ENCODE data around the gene CARD10.

The CARD10 gene

GRCh38 chr22:37519268-37520195 is at the start of gene CARD10:
Gene CARD10 (minus strand): TSS chr22:37519415. CDS start chr22:37519200, 215 bp downstream.
- no peak for DNase-seq (ENCODE audit: low read depth)

GRCh38 chr22:37568448-37569008 is 49.3 kb upstream of the CARD10 start:
- DNase-seq (ENCODE audit: low read depth), result no peak

GRCh38 chr22:37568012-37568411 is 48.8 kb upstream of the CARD10 start:
- DNase-seq (ENCODE audit: low read depth), result no peak

- no peak for DNase-seq (ENCODE audit: low read depth)
Observed at GRCh38 chr22:37566903-37567798, 47.9 kb upstream of the CARD10 start.

GRCh38 chr22:37566329-37566837 is 47.2 kb upstream of the CARD10 start:
- no peak for DNase-seq (ENCODE audit: low read depth)

- no peak for DNase-seq (ENCODE audit: low read depth)
Observed at GRCh38 chr22:37565830-37566229, 46.6 kb upstream of the CARD10 start.

GRCh38 chr22:37564111-37564711 is 45.0 kb upstream of the CARD10 start:
- DNase-seq (ENCODE audit: low read depth), result no peak

- peak; percentile 84 for DNase-seq (ENCODE audit: low read depth)
Observed at GRCh38 chr22:37563153-37564081, 44.2 kb upstream of the CARD10 start.

- no peak for DNase-seq (ENCODE audit: low read depth)
Observed at GRCh38 chr22:37562049-37562875, 43.0 kb upstream of the CARD10 start.

- peak; percentile 55 for DNase-seq (ENCODE audit: low read depth)
Observed at GRCh38 chr22:37561212-37562048, 42.2 kb upstream of the CARD10 start.

- no peak for DNase-seq (ENCODE audit: low read depth)
Observed at GRCh38 chr22:37560608-37561211, 41.5 kb upstream of the CARD10 start.

GRCh38 chr22:37559901-37560607 is 40.8 kb upstream of the CARD10 start, which contains the start of gene CDC42EP1:
Gene CDC42EP1 (plus strand): TSS chr22:37560480. CDS start chr22:37566350, 5,870 bp downstream.
- DNase-seq (ENCODE audit: low read depth), result no peak

- DNase-seq (ENCODE audit: low read depth), result no peak
Observed at GRCh38 chr22:37559521-37559900, 40.3 kb upstream of the CARD10 start.

- no peak for DNase-seq (ENCODE audit: low read depth)
Observed at GRCh38 chr22:37558815-37559214, 39.6 kb upstream of the CARD10 start.

- DNase-seq (ENCODE audit: low read depth), result no peak
Observed at GRCh38 chr22:37557321-37558001, 38.2 kb upstream of the CARD10 start.

- DNase-seq (ENCODE audit: low read depth), result no peak
Observed at GRCh38 chr22:37556710-37557109, 37.5 kb upstream of the CARD10 start.

- no peak for DNase-seq (ENCODE audit: low read depth)
Observed at GRCh38 chr22:37555029-37555428, 35.8 kb upstream of the CARD10 start.
